Stomach (tissue), 4 donors: ENCODE results near the gene RTBDN.

Source experiments
- POLR2AphosphoS5 ChIP-seq, 3 donors: sonication (generic); formaldehyde crosslinking; IDR thresholded peaks; one replicate each; pipeline ENCODE4 v1.6.1; 2016; ENCODE audit warnings: antibody characterized with exemption in 3 of 3
- TF ChIP-seq, protein P1 (sequence below), 7 experiments: fragments of 450-650 bp in 4 of 7; fragments of 200-600 bp in 3 of 7; sonication (generic) in 3 of 7; IDR thresholded peaks; one replicate each; pipeline ENCODE4 v1.5.1; 2016 to 2019; ENCODE audit warnings: antibody characterized with exemption in 7 of 7, control low read depth in 2 of 7, mild to moderate bottlenecking in 1 of 7

- TF ChIP-seq, protein P1, sequence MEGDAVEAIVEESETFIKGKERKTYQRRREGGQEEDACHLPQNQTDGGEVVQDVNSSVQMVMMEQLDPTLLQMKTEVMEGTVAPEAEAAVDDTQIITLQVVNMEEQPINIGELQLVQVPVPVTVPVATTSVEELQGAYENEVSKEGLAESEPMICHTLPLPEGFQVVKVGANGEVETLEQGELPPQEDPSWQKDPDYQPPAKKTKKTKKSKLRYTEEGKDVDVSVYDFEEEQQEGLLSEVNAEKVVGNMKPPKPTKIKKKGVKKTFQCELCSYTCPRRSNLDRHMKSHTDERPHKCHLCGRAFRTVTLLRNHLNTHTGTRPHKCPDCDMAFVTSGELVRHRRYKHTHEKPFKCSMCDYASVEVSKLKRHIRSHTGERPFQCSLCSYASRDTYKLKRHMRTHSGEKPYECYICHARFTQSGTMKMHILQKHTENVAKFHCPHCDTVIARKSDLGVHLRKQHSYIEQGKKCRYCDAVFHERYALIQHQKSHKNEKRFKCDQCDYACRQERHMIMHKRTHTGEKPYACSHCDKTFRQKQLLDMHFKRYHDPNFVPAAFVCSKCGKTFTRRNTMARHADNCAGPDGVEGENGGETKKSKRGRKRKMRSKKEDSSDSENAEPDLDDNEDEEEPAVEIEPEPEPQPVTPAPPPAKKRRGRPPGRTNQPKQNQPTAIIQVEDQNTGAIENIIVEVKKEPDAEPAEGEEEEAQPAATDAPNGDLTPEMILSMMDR (IDR thresholded peaks at IDR 0.05): no peak
- no peak for TF ChIP-seq POLR2AphosphoS5 (IDR thresholded peaks at IDR 0.05)
These were observed 4.7 kb upstream of the RTBDN start for GRCh38 chr19:12838886-12839756.
